T-helper 17 cell (primary cell): ENCODE data around the gene BANP. TPM values are rescaled to one million over a fixed set of nuclear protein-coding genes. Genes with fewer than 3 reads are reported as not detected.
A peak's percentile ranks its signal among the peaks of the same experiment; 100 is the strongest.

Source experiments
- ATAC-seq: fragments of 150-1000 bp; cut with Tn5 transposase; 2 replicates; pipeline ENCODE4 v1.10.0; 2021; ENCODE audit warnings: mild to moderate bottlenecking, moderate library complexity
- DNase-seq, 3 donors: peaks; one replicate each; pipeline versions ENCODE4 v3.0.0 to v3.0.0-alpha.2; 2020 to 2021
- H3K9me3 ChIP-seq: one replicate; pipeline ENCODE4 v1.7.0; 2013; ENCODE audit warnings: low read length, mild to moderate bottlenecking; ENCODE audit not compliant: control insufficient read depth, poor library complexity, severe bottlenecking
- H3K27ac Mint-ChIP-seq: one replicate; pipeline ENCODE4 v1.8.0; 2022; ENCODE audit warnings: mild to moderate bottlenecking, moderate library complexity, mixed read lengths
- H3K27me3 Mint-ChIP-seq: one replicate; pipeline ENCODE4 v1.8.0; 2022; ENCODE audit warnings: mixed read lengths
- H3K36me3 Mint-ChIP-seq: one replicate; pipeline ENCODE4 v1.8.0; 2022; ENCODE audit warnings: low read depth, mixed read lengths
- H3K4me1 Mint-ChIP-seq: one replicate; pipeline ENCODE4 v1.8.0; 2022; ENCODE audit warnings: mild to moderate bottlenecking, mixed read lengths
- H3K4me3 Mint-ChIP-seq: one replicate; pipeline ENCODE4 v1.8.0; 2022; ENCODE audit warnings: mild to moderate bottlenecking, moderate library complexity, mixed read lengths
- total RNA-seq, 4 donors: library from RNA in 2 of 4; stranded (reverse) in 2 of 4; gene quantifications; one replicate each; pipeline ENCODE4 v1.2.3 and lab custom pipeline; 2022 to 2026

Gene BANP
- total RNA-seq, 2 donors from 2014 or later, result 46.9 to 47.9 TPM

GRCh38 chr16:88002749-88003148, 51.5 kb downstream of the BANP start:
- DNase-seq, result no peak
- H3K36me3 Mint-ChIP-seq, result peaks cover 3% of the 10 kb centered on the region

GRCh38 chr16:88003316-88003715, 52.1 kb downstream of the BANP start:
- no peak for DNase-seq
- Mint-ChIP-seq H3K4me3 (no peak overlapping the region), H3K36me3 (peaks cover 3% of the 10 kb centered on the region), H3K4me1 (peaks cover 10% of the 10 kb centered on the region), H3K27me3 (no peaks in the 10 kb centered on the region), H3K27ac (no peak overlapping the region)
- H3K9me3 ChIP-seq, result no peaks in the 10 kb centered on the region
- no peak for ATAC-seq

More at GRCh38 chr16:88002749-88003148, 51.5 kb downstream of the BANP start:
- Mint-ChIP-seq H3K4me3 (no peak overlapping the region), H3K27ac (no peak overlapping the region), H3K4me1 (peaks cover 11% of the 10 kb centered on the region), H3K27me3 (no peaks in the 10 kb centered on the region)
- ATAC-seq, result no peak
- no peaks in the 10 kb centered on the region for H3K9me3 ChIP-seq

- DNase-seq (no peak), ATAC-seq (no peak)
- Mint-ChIP-seq H3K4me1 (peaks cover 10% of the 10 kb centered on the region), H3K27me3 (no peaks in the 10 kb centered on the region), H3K4me3 (no peak overlapping the region), H3K27ac (no peak overlapping the region), H3K36me3 (peaks cover 3% of the 10 kb centered on the region)
- H3K9me3 ChIP-seq, result no peaks in the 10 kb centered on the region
These were observed 52.5 kb downstream of the BANP start for GRCh38 chr16:88003736-88004135.

- ATAC-seq, result no peak
- H3K9me3 ChIP-seq, result no peaks in the 10 kb centered on the region
- no peak for DNase-seq
- Mint-ChIP-seq H3K4me1 (peaks cover 10% of the 10 kb centered on the region), H3K4me3 (no peak overlapping the region), H3K27me3 (no peaks in the 10 kb centered on the region), H3K27ac (no peak overlapping the region), H3K36me3 (peaks cover 3% of the 10 kb centered on the region)
These were observed 53.2 kb downstream of the BANP start for GRCh38 chr16:88004391-88004790.

- DNase-seq, result no peak
- no peak overlapping the region for H3K4me3 Mint-ChIP-seq
- H3K36me3 Mint-ChIP-seq, result peaks cover 3% of the 10 kb centered on the region
- ATAC-seq, result peak; percentile 37
- no peaks in the 10 kb centered on the region for H3K9me3 ChIP-seq
- H3K27me3 Mint-ChIP-seq, result no peaks in the 10 kb centered on the region
- H3K4me1 Mint-ChIP-seq, result peaks cover 10% of the 10 kb centered on the region
- H3K27ac Mint-ChIP-seq, result no peak overlapping the region
These were observed 53.9 kb downstream of the BANP start for GRCh38 chr16:88005181-88005581.

- Mint-ChIP-seq H3K27me3 (no peaks in the 10 kb centered on the region), H3K4me1 (peaks cover 10% of the 10 kb centered on the region), H3K4me3 (no peak overlapping the region), H3K27ac (no peak overlapping the region), H3K36me3 (peaks cover 3% of the 10 kb centered on the region)
- H3K9me3 ChIP-seq, result no peaks in the 10 kb centered on the region
- DNase-seq (no peak), ATAC-seq (no peak)
These were observed 54.7 kb downstream of the BANP start for GRCh38 chr16:88005968-88006367.

- Mint-ChIP-seq H3K27me3 (no peaks in the 10 kb centered on the region), H3K4me1 (peaks cover 7% of the 10 kb centered on the region), H3K36me3 (peaks cover 3% of the 10 kb centered on the region), H3K27ac (peak overlapping the region; percentile 21), H3K4me3 (no peak overlapping the region)
- DNase-seq (no peak), ATAC-seq (no peak)
- no peaks in the 10 kb centered on the region for H3K9me3 ChIP-seq
These were observed 56.1 kb downstream of the BANP start for GRCh38 chr16:88007321-88007731.

- Mint-ChIP-seq H3K36me3 (peaks cover 3% of the 10 kb centered on the region), H3K27ac (no peak overlapping the region)
- no peak for ATAC-seq
These were observed 57.6 kb downstream of the BANP start for GRCh38 chr16:88008840-88009239.

GRCh38 chr16:88009563-88010342, 58.5 kb downstream of the BANP start:
- peaks cover 7% of the 10 kb centered on the region for H3K4me1 Mint-ChIP-seq
- H3K36me3 Mint-ChIP-seq, result no peaks in the 10 kb centered on the region
- no peak overlapping the region for H3K4me3 Mint-ChIP-seq
- H3K27ac Mint-ChIP-seq, result no peak overlapping the region
- no peaks in the 10 kb centered on the region for H3K27me3 Mint-ChIP-seq
- DNase-seq (no peak), ATAC-seq (no peak)
- no peaks in the 10 kb centered on the region for H3K9me3 ChIP-seq

More at GRCh38 chr16:88008840-88009239, 57.6 kb downstream of the BANP start:
- no peak for DNase-seq
- H3K4me3 Mint-ChIP-seq, result no peak overlapping the region
- H3K27me3 Mint-ChIP-seq, result no peaks in the 10 kb centered on the region
- peaks cover 10% of the 10 kb centered on the region for H3K4me1 Mint-ChIP-seq
- no peaks in the 10 kb centered on the region for H3K9me3 ChIP-seq

- DNase-seq (no peak), ATAC-seq (no peak)
- Mint-ChIP-seq H3K4me3 (no peak overlapping the region), H3K36me3 (no peaks in the 10 kb centered on the region), H3K27ac (no peak overlapping the region), H3K4me1 (peaks cover 7% of the 10 kb centered on the region), H3K27me3 (no peaks in the 10 kb centered on the region)
- no peaks in the 10 kb centered on the region for H3K9me3 ChIP-seq
These were observed 59.2 kb downstream of the BANP start for GRCh38 chr16:88010343-88010967.

GRCh38 chr16:88010968-88011483, 59.8 kb downstream of the BANP start:
- H3K9me3 ChIP-seq, result no peaks in the 10 kb centered on the region
- Mint-ChIP-seq H3K27ac (peak overlapping the region; percentile 11), H3K4me3 (no peak overlapping the region), H3K27me3 (no peaks in the 10 kb centered on the region), H3K4me1 (peaks cover 7% of the 10 kb centered on the region), H3K36me3 (no peaks in the 10 kb centered on the region)
- ATAC-seq (no peak), DNase-seq (no peak)

GRCh38 chr16:88012360-88012759, 61.1 kb downstream of the BANP start:
- Mint-ChIP-seq H3K4me1 (peaks cover 7% of the 10 kb centered on the region), H3K27me3 (no peaks in the 10 kb centered on the region), H3K4me3 (no peak overlapping the region), H3K36me3 (no peaks in the 10 kb centered on the region), H3K27ac (no peak overlapping the region)
- ATAC-seq, result no peak
- no peaks in the 10 kb centered on the region for H3K9me3 ChIP-seq
- no peak for DNase-seq

GRCh38 chr16:88013091-88013609, 61.9 kb downstream of the BANP start:
- H3K4me1 Mint-ChIP-seq, result peaks cover 4% of the 10 kb centered on the region
- no peak for ATAC-seq
- H3K36me3 Mint-ChIP-seq, result no peaks in the 10 kb centered on the region
- no peak for DNase-seq
- H3K9me3 ChIP-seq, result no peaks in the 10 kb centered on the region
- no peaks in the 10 kb centered on the region for H3K27me3 Mint-ChIP-seq
- peak overlapping the region; percentile 39 for H3K27ac Mint-ChIP-seq
- H3K4me3 Mint-ChIP-seq, result no peak overlapping the region
